Choroid plexus epithelial cell (primary cell): ENCODE results near the gene IKZF2.

Source experiments
- DNase-seq: peaks from one replicate; pipeline ENCODE4 v3.0.0-alpha.2; 2010; ENCODE audit warnings: low read depth
- H3K4me3 ChIP-seq: 2 replicates; pipeline ENCODE4 v1.5.1; 2011; ENCODE audit warnings: low read depth, mild to moderate bottlenecking, control low read depth, low read length, moderate library complexity
- TF ChIP-seq, protein P1 (sequence below): conservative IDR thresholded peaks from 2 replicates; pipeline ENCODE4 v1.5.1; 2011; ENCODE audit warnings: low read depth, mild to moderate bottlenecking, control low read depth, inconsistent platforms, low read length, moderate library complexity

IKZF2 gene

DNA sequence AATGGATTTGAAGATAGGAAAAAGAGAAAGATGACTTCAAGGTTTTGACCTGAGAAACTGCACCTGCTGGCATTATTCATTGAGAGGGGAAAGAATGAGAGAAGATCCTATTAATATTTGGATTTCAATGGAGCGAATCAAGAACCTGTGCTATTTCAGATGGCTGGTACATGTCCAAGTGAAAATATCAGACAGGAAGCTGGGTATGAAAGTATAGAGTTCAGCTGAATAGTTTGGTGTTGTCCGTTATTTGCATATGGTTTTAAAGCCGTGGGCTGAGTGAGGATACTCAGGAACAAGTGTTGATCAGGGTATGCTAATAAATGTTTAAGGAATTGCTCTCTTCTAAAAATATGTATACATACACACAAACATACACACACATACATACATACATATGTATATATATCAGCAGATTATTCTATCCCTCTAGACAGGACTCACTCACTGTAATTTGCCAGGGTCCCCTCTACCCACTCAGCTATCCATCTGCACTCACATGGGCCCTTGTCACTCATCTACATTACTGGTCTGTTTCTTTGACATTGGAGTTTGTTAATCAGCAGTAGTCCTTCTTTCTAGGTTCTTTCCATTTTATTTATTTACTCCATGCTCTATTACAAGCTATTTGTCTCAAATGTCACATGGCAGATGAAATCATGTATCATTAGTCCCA lies 33.9 kb upstream of the IKZF2 start:
- no peak overlapping the region for H3K4me3 ChIP-seq
- TF ChIP-seq, protein P1, sequence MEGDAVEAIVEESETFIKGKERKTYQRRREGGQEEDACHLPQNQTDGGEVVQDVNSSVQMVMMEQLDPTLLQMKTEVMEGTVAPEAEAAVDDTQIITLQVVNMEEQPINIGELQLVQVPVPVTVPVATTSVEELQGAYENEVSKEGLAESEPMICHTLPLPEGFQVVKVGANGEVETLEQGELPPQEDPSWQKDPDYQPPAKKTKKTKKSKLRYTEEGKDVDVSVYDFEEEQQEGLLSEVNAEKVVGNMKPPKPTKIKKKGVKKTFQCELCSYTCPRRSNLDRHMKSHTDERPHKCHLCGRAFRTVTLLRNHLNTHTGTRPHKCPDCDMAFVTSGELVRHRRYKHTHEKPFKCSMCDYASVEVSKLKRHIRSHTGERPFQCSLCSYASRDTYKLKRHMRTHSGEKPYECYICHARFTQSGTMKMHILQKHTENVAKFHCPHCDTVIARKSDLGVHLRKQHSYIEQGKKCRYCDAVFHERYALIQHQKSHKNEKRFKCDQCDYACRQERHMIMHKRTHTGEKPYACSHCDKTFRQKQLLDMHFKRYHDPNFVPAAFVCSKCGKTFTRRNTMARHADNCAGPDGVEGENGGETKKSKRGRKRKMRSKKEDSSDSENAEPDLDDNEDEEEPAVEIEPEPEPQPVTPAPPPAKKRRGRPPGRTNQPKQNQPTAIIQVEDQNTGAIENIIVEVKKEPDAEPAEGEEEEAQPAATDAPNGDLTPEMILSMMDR = no peak

DNA sequence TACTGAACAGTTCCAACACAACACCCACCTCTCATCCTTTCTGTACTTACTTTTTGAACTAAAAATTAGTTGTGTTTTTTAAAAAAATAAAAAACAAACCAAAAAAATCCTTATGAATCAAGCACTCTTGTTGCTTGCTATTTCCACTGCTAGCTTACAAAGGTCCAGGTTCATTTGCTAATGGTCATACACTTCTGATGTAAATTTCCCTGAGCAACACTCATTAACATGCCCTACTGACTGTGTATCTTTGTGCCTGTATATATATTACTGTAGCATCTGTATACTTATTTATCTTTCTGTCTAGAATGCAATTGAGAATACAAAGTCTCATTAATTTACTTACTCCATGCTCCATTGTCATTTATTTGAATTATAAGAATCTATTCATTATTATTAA lies 30.3 kb upstream of the IKZF2 start:
- TF ChIP-seq, protein P1 = no peak
- H3K4me3 ChIP-seq = no peak overlapping the region
- no peak for DNase-seq

More for the DNA sequence above, 33.9 kb upstream of the IKZF2 start:
- DNase-seq = no peak

DNA sequence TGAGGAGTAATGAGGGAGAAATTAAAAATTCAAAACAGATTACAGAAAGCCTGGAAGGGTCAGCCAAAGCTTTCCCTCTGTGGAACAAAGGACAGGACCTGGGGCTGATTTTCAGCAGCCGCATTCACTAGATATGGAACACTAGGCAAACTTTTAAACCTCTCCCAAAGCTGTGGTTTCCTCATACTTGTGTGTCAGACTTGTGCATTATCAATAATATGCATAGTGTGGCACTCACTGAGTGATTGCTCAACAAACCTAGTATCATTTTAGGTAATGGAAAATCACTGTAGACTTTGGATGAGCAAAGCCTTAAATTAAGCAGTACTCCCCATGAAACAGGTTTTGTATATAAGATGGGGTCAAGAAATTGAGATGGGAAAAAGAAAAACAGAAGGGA lies 26.3 kb upstream of the IKZF2 start:
- no peak for DNase-seq
- H3K4me3 ChIP-seq = no peak overlapping the region
- TF ChIP-seq, protein P1 = no peak

DNA sequence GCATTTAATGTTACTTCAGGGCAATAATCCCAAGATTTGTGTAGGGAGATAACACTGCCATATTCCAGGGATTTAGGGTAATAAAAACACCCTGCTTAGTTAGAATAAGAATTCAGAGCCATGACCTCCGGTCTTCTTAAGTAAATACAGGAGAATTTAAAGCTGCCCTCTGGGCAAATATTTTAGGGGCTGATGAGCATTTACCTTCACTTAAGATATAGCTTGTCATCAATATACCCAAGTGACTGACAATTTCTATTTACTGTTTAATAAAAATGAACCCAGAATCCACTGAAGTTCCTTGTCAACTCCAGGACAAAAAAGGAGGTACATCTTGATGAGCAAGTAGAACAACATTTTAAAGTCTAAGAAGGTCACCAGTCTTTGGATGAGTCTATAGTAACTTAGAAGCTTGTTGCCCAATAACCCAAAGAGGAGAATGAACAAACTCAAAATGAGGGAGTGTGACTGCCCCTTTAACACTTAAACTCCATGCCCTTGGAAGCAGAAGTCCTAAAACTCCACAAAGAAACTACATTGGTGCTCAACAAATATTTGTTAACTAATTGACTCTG lies 24.3 kb upstream of the IKZF2 start:
- TF ChIP-seq, protein P1 = no peak
- DNase-seq = no peak

DNA sequence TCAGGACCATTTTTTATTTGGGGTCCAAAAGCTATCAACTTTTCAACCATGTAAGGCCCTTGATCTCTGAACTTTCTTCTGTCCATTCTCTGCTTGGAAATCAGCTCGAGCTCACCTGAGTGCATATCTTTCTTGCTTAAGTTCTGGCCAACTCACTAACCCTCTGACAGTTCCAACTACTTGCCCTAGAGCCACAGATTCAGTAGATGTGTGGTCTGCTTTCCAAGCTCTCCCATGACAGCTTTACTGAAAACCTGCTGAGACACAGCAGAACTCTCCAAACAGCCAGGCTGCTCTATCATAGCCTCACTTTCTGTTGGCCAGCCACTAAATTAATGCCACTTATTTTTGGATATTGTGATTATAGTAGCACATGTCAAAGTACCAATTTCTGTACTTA lies 21.2 kb upstream of the IKZF2 start:
- no peak overlapping the region for H3K4me3 ChIP-seq
- TF ChIP-seq, protein P1 = no peak
- no peak for DNase-seq

More for the DNA sequence above, 24.3 kb upstream of the IKZF2 start:
- H3K4me3 ChIP-seq = no peak overlapping the region

DNA sequence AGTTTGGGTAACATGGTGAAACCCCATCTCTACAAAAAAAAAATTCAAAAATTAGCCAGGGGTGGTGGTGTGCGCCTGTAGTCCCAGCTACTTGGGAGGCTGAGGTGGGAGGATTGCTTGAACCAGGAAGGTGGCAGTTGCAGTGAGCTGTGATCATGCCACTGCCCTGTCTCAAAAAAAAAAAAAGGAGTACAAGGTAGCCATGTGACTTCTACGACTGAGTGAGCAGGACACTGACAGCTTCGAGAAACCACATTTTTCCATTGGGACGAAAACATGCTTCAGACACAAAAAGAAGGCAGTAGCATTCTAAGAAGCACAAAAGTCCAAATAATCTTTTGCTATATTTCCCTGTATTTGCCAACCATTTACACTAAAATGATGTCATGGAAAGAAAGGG lies 19.7 kb upstream of the IKZF2 start:
- DNase-seq = no peak
- H3K4me3 ChIP-seq = no peak overlapping the region
- TF ChIP-seq, protein P1 = no peak
